Activated CD8-positive, alpha-beta memory T cell treated with anti-CD3 and anti-CD28 coated beads, Interleukin-2, amount 50 U/mL, for 48 hours (primary cell): ENCODE data around the gene PIGW.

Experiments used
- DNase-seq: peaks from one replicate; pipeline ENCODE4 v3.0.0-alpha.2; 2020

The PIGW gene, protein sequence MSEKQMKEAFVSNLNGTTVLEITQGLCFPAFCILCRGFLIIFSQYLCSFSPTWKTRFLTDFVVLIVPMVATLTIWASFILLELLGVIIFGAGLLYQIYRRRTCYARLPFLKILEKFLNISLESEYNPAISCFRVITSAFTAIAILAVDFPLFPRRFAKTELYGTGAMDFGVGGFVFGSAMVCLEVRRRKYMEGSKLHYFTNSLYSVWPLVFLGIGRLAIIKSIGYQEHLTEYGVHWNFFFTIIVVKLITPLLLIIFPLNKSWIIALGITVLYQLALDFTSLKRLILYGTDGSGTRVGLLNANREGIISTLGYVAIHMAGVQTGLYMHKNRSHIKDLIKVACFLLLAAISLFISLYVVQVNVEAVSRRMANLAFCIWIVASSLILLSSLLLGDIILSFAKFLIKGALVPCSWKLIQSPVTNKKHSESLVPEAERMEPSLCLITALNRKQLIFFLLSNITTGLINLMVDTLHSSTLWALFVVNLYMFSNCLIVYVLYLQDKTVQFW

DNA sequence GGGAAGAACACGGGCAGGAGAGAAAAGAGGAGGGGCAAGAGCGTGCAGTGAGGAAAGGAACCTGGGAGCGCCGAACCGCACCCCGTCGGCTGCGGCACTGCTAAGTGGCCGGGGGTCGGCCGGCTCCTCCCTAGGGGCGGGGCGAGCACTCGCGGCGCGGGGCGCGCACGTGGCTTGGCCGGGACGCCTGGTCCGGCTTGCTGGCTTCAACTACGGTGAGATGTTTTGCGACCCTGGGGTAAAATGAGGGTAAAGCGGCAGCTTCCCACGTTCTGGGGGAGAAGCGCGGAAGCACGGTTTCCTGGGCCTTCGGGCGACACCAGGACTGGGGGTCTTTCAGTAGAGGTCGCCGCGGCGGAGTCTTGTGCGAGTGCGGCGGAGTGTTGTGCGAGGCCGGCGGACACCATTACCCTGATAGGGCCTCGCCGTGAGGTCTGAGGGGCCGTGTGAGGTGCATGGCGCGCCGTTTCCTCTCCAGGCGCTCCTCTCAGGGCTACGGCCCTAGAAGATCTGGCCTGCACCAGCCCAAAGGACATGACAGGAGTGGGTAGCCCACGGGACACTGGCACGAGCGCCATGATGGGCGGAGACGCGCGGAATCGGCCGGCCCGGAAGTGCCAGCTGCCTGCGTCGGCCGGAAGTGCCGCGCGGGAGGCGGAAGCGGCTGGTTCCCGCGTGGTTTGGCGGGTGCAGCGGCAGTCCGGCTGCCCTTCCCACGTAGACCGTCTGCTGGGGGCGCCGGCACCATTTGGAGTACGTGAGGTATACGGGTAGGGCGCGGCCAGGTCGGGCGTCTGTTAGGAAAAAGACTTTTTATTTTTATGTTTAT, at the start of gene PIGW, which contains the start of gene MYO19:
Gene PIGW, plus strand, starts transcription at position 148 of the 829 bp plus-strand sequence. CDS start 2,115 bp downstream, outside the sequence.
Gene MYO19, minus strand, starts transcription at position 29 of the 829 bp plus-strand sequence. CDS start 2,330 bp downstream, outside the sequence.
- peak; percentile 93 for DNase-seq

DNA sequence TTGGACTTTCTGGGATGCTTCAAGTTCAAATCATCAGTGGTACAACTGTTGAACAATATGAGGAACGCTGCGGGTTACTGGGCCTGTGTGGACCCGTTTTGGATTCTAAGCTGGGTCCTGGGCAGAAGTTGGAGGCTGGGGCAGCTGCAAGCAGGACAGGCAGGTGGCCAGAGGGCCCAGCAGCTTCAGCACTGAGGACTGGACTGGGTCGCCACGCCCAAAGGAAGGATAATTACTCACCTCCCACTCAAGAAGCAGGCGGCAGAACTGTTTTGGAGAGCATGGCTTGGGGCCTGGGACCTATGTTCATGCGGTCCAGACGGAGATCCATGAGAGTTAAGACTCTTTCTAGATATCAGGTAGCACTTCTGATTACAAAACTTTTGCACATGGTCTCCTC, 49.8 kb upstream of the PIGW start:
- no peak for DNase-seq

DNA sequence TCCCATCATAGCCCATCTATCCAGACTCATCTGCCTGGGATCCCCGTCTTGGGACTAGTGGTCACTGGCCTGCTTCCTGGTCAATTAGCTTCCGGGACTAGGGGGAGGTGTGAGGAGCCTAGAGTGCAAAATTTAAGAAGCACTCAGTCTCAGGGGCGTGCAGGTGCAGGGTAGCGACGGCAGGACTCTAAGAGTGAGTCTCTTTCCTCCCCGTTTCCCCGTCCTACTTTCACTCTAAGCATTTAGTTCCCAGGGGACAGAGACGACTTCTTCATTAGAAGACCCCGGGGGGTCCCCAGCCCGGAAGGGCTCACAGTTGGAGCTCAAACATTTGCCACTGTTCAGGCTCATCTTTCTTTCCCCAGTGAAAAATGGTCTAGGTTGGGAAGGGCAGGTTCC, 49.0 kb upstream of the PIGW start:
- no peak for DNase-seq

DNA sequence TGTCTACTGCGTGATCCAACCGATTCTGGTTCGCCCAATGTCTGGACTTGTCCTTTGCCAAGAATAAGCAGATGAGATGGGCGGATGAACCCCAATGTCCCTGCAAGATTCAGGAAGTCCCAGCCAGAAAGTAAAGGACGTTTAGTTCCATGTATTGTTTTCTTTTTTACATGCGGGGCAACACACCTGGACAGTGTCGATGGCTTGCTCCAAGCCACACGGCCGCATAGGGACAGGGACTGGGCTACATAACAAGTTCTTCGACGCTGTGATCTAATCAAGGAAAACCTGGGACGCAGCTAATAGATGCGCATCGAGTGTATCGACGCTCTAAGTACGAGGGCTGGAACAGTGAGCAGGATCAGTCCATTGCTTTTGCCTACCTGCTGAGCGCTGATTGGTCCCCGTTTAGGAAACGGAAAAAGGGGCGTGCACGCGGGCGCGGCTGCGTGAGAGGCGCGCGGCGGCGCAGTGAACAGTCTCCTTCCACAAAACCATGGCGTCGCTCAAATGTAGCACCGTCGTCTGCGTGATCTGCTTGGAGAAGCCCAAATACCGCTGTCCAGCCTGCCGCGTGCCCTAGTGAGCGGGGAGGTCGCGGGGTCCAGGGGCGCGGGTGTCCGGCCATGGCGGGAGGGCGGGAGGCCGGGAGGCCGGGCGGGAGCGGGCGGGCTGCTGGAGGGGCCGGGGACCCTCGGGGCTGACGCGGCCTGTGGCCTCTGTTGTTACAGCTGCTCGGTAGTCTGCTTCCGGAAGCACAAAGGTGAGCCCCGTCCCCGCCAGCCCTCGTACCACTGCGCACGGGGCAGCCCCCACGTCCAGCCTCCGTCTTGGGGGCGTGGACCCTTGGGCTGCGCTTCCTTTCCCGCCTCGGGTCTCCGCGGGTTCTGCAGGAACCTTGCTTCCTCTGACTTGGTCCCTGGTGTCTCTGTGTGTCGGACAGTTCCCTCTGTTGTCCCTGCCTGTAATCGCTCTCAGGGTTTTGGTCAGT, 48.3 kb upstream of the PIGW start, which contains the start of gene ZNHIT3:
Gene ZNHIT3, plus strand, starts transcription at position 478 of the 991 bp plus-strand sequence. Its CDS starts 19 bp downstream, at position 497.
- DNase-seq: peak; percentile 91

DNA sequence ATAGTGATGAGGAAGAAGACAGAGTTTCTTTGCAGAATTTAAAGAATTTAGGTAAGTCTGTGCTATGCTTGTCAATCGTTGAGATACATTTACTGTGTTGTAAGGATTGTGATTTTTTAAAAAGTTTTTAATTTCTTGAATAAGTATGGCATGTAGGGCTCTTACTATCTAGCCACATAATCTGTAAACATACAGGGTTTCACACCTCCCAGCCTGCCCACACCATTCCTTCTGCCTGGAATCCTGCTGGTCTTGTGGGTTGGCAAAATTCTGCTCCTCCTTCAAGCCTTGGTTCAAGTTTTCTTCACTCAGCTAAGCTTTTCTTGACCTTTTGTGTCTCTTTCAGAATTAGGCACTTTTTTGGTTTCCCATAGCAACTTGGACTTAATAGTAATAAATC, 40.8 kb upstream of the PIGW start:
- DNase-seq: no peak

DNA sequence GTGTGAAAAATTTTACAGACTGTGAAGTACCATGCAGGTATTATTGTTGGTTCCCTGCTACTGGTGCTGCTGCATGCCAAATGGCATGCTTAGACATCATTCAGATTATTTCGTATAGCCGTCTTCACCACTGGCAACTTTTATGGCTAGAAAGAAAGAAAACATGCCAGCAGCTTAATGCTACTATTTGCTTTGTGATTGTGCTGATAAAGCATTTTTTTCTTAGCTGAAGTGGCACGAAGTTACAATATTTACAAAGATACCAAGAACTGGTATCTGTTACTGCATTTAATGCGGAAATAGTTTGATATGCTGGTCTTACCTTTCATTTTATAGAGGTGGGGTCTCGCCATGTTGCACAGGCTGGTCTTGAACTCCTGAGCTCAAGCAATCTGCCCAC, 40.1 kb upstream of the PIGW start:
- DNase-seq: no peak

DNA sequence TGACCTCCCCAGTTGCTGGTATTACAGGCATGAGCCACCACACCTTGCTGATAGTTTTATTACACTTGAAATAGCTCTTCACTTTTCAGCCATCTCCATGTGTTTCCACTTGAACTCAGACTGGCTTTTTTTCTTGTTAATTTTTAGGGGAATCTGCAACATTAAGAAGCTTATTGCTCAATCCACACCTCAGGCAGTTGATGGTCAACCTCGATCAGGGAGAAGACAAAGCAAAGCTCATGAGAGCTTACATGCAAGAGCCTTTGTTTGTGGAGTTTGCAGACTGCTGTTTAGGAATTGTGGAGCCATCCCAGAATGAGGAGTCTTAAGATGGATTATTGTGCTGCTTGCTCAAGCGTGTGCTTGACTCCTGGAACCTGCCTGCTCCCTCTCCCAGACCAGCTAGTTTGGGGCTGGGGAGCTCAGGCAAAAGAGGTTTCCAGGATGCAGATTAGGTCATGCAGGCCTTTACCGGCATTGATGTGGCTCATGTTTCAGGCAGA, 39.7 kb upstream of the PIGW start:
- no peak for DNase-seq

DNA sequence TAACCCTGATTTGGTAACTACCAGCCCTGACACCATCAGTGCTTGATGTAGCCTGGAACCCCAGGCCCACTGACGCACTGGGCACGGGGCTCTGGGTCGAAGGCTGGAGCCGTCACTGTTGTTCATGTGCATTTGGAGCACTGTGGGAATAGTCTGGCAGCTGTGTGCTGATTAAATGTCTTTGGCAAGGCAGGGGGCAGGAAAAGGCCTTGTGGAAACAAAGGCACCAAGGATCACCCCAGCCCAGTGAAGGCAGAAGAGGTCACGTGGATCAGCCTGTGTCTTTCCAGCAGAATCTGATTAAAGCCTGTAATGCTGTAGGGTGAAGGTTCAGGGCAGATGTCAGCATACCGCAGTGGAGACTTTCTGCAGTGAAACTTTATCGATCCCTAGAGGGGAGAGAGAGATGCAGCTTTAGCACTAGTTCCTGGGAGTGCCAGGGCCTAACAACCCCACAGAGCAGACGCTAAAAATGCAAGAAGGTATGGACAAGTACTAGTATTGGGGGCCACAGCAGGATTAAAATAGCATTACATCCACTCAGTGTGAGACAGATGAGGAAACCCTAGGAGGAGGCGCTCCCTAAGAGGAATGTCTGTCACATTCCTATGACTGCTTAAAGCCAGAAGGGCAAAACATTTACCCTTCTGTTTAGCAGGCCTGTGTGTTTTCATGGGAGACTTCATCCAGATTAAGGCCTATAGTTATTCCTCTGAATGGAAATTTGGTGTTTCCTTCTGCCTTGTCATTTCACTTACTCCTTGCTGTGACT, 38.6 kb upstream of the PIGW start:
- DNase-seq: no peak

DNA sequence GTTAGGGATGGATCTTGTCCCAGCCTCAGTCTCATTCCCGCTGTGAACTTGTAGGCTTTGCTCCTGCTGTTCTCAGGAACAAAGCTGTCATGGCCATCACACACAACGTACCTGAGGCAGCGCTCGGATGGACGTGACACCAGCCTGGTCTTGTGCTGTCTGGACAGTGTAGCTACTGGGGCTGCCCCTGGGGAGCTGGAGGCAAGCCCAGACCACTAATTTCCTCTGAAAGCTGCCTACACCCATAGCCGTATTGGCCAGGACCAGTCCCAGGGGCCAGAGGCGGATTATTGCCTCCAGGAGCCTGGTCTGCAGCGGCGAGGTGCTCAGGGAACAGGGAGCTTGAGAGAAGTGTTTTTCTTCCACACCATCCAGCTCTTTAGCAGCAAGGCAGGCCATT, 36.6 kb upstream of the PIGW start:
- no peak for DNase-seq

DNA sequence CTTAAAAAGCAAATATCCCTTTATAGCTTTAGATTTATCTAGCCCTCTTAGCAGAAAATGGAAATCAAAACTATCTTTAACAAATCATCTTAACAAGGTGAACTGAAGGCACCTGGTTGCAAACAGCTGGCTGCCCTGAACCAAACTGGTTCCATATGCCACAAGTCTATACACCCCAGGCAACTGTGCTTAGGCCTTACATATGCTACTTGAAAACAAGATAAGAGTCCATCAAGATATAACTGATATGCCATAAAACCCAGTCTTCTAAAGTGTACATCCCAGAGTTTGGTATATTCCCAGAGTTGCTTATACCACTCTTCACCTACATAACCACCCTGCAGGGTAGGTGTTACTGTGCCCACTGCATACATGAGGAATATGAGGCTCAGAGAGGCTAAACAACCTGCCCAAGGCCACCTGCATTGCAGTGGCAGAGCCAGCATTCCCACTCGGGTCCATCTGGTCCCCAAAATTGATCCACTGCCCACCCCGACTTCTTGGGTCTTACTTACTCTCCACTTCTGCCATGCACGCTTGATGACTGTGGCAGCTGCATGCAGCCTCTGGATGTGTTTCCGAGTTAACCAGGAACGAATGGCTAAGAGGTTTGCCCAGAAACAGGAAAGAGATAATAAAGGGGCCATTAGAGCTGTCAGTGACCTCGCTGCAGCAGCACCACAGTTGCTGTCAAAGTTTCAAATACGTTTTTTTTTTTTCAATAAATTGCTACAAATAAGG, 36.1 kb upstream of the PIGW start:
- peak; percentile 42 for DNase-seq

DNA sequence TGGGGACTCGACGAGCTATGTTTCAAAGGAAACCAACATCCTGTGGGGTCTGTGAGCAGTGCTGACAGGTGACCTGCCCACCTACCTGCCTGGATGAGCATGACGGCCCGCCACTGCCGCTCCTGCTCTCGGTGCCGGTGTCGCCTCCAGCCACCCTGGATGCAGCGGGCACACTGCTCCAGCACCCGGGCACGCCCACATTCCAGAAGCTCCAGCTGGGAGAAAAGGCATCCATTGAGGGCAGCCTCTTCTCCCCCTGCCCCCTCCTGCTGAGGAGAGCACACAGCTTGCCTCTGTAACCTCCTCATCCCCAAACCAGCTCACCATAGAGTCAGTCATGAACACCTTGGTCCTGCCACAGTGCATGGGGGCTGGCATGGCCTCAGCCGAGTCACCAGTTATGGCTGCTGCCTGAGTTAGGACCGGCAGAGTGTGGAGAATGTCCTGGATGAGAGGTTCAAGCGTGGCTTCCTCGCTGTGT, 34.0 kb upstream of the PIGW start:
- DNase-seq: peak; percentile 46

DNA sequence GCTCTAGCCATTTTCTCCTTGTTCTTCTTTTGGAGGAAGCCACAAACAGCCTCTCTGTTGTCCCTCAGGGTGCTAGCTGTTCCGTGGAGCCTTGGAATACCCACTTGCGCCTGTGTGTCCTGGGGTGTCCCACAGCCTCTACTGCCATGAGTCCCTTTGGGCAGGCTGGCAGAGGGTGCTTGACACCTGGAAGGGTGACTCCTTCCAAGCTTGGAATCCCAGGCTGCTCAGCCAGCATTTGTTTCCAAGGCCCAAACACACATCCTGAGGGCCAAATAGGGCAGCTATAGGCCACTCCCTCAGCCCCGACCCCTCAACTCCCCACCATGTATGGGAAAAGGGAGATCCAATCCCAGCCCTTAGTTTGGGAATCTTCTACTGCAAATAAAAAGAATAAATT, 33.4 kb upstream of the PIGW start:
- DNase-seq: peak; percentile 43

DNA sequence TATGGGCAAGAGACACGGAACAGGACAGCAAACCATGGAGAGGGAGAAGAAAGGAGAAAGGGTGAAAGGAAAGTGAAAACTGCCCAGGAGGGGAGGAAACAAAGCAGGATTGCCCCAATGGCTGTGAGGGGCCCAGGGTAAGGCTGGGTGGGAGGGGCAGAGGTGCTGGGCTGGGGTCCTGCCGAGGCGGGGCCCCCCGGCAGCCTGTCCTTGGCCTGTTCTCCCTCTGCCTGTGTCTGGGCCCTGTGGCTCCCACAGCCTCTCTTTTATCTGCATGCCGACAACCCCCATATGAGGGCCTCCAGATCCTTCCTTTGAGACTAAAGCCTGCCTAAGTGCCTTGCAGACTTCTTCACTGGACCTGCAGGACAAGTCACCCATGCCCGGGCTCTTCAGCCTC, 32.8 kb upstream of the PIGW start:
- peak; percentile 42 for DNase-seq

DNA sequence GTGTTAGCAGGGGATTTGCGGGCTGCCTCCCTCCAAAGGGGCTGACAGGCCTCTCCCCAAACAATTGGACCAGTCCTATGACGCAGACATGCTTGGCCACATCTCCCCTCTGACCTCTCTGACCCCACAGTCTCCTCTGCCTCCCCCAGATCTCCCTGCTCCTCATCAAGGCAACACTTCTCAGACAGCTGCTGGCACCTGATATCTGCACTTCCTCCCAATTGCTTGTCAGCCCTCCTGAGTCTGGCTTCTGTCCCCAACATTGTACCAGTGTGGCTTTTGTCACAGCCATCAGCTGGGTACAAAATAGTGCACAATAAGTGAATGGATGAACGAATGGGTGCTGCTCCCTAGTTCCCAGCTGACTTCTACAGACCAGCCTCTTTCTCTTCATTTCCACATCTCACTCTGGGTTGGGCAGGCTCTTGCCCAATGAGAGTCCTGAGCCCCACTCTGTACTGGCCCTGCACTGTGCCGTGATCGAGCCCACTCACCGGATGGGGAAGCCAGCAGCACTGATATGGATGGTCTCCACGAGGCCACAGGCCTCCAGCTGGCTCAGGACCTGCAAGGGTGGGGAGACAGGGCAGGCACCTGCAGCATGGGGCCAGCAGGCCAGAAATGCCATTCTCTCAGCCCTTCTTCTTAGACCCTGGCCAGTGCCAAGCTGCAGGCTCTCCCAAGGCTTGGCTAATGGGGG, 31.2 kb upstream of the PIGW start:
- DNase-seq: peak; percentile 42

DNA sequence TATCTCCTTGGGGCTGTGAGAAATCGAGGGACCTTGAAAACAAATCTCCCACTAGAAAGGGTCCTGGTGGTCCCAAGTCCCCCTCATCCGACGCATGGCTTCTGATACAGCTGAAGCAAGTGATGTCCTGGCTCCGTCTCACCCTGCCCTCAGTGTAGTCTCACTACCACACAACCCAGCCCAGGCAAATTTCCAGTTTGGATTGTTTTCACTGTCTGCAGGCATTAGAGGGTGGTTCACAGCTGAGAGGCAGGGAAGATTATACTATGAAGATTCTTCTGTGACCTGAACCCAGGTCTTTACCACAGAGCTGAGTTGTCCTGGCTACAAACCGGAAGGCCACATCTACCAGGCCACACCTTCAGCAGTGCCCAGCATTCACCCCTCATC, 30.6 kb upstream of the PIGW start:
- no peak for DNase-seq

DNA sequence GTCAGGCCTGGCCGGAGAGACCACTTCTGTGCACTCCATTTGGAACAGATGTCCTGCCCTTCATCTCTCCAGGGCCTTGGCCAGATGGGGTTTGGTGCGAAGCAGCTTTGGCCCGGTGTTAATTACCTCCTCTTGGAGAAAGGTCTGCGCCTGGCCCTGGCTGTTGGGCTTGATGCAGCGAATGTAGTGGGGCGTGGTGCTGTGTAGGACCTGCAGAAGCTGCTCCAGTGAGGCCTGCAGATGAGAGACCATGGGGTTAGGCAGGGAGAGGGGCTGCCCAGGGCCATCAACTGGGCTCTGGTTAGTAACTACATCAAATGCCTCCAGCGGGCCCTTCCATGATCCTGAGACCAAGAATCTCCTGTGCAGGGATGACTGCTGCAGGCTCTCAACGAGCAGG, 29.6 kb upstream of the PIGW start:
- peak; percentile 39 for DNase-seq

DNA sequence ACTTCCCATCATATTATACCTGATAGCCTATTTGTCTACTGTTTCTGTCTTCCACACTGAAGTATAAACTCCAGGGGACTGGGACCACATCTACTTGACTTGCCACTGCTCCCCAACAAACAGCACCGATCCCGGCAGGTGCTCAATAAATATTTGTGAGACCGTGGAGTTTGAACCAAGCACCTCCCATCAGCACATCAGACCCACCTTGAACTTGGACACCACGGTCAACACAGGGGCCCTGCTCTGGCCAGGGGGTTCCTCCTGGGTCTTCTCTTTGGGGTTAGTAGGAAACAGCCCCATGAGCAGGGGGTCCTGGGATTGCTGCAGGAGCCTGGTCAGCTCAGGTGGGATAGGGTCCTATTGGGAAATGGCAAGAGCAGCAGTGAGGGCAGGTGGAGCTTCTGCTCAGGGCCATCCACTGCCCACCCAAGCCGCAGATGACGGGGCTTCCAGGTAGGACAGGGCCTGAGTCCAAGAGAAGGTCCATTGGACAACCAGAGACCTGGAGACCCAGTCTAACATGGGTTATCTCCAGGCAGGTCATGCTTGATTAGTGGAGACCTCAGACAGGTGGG, 28.4 kb upstream of the PIGW start:
- peak; percentile 33 for DNase-seq

DNA sequence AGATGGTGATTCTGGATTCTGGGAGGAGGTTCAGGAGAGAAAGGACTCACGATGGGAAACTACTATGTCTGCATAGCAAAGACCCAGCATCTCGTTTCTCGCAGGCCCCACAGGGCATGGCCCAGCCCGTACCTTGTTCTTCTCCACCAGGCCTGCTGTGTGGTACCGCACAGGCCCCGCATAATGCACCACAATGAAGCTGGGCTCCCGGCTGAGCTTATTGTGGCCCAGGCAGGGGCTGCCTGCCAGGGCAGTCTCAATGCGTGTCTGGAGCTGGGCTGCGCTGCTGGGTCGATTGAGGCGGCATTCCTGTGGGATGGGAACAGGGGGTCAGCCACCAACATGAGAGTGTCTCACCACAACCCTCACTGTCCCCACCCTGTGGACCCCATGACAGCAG, 28.0 kb upstream of the PIGW start:
- peak; percentile 33 for DNase-seq

DNA sequence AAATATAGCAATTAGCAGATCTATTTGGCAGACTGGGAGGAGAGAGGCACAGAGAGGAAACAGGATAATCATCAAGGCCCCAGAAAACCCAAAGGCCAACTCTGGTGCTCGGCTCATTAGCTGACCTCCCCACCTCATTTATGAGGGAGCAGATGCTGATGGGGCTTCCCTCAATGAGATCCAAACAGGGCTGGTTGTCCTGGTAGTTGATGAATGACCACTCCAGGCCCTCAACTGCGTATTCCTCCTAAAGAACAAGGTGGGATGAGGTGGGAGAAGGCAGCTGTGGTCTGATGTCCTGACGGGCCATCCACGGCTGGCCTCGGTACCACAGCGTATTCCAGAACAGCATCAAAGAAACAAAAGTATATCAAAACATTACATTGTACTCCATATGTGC, 27.5 kb upstream of the PIGW start:
- DNase-seq: peak; percentile 25
